Neural progenitor cell (in vitro differentiated cells): ENCODE results near the gene PTTG1IP. TPM values are rescaled to one million over a fixed set of nuclear protein-coding genes. Genes with fewer than 3 reads are reported as not detected.
"Not testable (repeated sequence)": the region's sequence is repeated elsewhere in the genome, so short reads cannot be mapped to it uniquely, and the experiment has no call there.

Experiments
- DNase-seq: peaks from one replicate; pipeline ENCODE4 v3.0.0-alpha.2; 2016; ENCODE audit warnings: low spot score
- H2AFZ ChIP-seq: fragments of 200-600 bp; sonication (generic); replicated peaks from 2 replicates; pipeline ENCODE4 v1.6.1; 2016; ENCODE audit warnings: antibody characterized with exemption
- H3F3A ChIP-seq: fragments of 200-600 bp; sonication (generic); 2 replicates; pipeline ENCODE4 v1.6.1; 2016; ENCODE audit warnings: antibody characterized with exemption, low read depth
- H3K27ac ChIP-seq: fragments of 200-600 bp; sonication (generic); 2 replicates; pipeline ENCODE4 v1.5.1; 2016; ENCODE audit warnings: mild to moderate bottlenecking
- H3K27me3 ChIP-seq: fragments of 200-600 bp; sonication (generic); 2 replicates; pipeline ENCODE4 v1.6.1; 2016; ENCODE audit warnings: mild to moderate bottlenecking, moderate library complexity
- H3K36me3 ChIP-seq: fragments of 200-600 bp; sonication (generic); 2 replicates; pipeline ENCODE4 v1.5.1; 2016
- H3K4me1 ChIP-seq: fragments of 200-600 bp; sonication (generic); 2 replicates; pipeline ENCODE4 v1.6.1; 2016; ENCODE audit warnings: mixed run types
- H3K4me2 ChIP-seq: fragments of 200-600 bp; sonication (generic); 2 replicates; pipeline ENCODE4 v1.6.1; 2016
- H3K4me3 ChIP-seq: fragments of 200-600 bp; sonication (generic); 2 replicates; pipeline ENCODE4 v1.5.1; 2016
- H3K79me2 ChIP-seq: fragments of 200-600 bp; sonication (generic); 2 replicates; pipeline ENCODE4 v1.6.1; 2016; ENCODE audit warnings: low read depth
- H3K9ac ChIP-seq: fragments of 200-600 bp; sonication (generic); 2 replicates; pipeline ENCODE4 v1.6.1; 2016
- H3K9me3 ChIP-seq: fragments of 200-600 bp; sonication (generic); 2 replicates; pipeline ENCODE4 v1.5.1; 2016; ENCODE audit warnings: low read depth
- H4K20me1 ChIP-seq: fragments of 200-600 bp; sonication (generic); 2 replicates; pipeline ENCODE4 v1.6.1; 2016; ENCODE audit warnings: low read depth
- H3K27ac Mint-ChIP-seq: 3 replicates; pipeline ENCODE4 v1.8.0; 2021; ENCODE audit warnings: mixed read lengths
- H3K27me3 Mint-ChIP-seq: 2 replicates; pipeline ENCODE4 v1.8.0; 2022; ENCODE audit warnings: low read depth, mild to moderate bottlenecking, inconsistent platforms, moderate library complexity, mixed read lengths; ENCODE audit not compliant: insufficient read depth
- H3K36me3 Mint-ChIP-seq: 3 replicates; pipeline ENCODE4 v1.8.0; 2021; ENCODE audit warnings: mixed read lengths
- H3K4me1 Mint-ChIP-seq: 3 replicates; pipeline ENCODE4 v1.8.0; 2021; ENCODE audit warnings: mixed read lengths
- H3K4me3 Mint-ChIP-seq: 3 replicates; pipeline ENCODE4 v1.8.0; 2021; ENCODE audit warnings: mild to moderate bottlenecking, moderate library complexity, mixed read lengths
- H3K9me3 Mint-ChIP-seq: 3 replicates; pipeline ENCODE4 v1.8.0; 2020; ENCODE audit warnings: mixed read lengths
- EZH2 ChIP-seq: fragments of 200-600 bp; sonication (generic); IDR thresholded peaks from 2 replicates; pipeline ENCODE4 v1.6.1; 2017; ENCODE audit warnings: antibody characterized with exemption, mild to moderate bottlenecking, moderate library complexity
- EZH2phosphoT487 ChIP-seq: fragments of 200-600 bp; sonication (generic); IDR thresholded peaks from 2 replicates; pipeline ENCODE4 v1.6.1; 2017; ENCODE audit warnings: antibody characterized with exemption
- total RNA-seq: library from RNA; depleted of rRNA; stranded (reverse); fragments of >200 nt; gene quantifications from 2 replicates; pipeline ENCODE4 v1.2.3, GENCODE V29; 2015; ENCODE audit warnings: low replicate concordance
- TF ChIP-seq, protein P1 (sequence below): fragments of 200-600 bp; sonication (generic); IDR thresholded peaks from 2 replicates; pipeline ENCODE4 v1.5.1; 2017; ENCODE audit warnings: antibody characterized with exemption, mild to moderate bottlenecking

Gene PTTG1IP
- total RNA-seq, 1 donor from 2014 or later: 162 TPM

DNA sequence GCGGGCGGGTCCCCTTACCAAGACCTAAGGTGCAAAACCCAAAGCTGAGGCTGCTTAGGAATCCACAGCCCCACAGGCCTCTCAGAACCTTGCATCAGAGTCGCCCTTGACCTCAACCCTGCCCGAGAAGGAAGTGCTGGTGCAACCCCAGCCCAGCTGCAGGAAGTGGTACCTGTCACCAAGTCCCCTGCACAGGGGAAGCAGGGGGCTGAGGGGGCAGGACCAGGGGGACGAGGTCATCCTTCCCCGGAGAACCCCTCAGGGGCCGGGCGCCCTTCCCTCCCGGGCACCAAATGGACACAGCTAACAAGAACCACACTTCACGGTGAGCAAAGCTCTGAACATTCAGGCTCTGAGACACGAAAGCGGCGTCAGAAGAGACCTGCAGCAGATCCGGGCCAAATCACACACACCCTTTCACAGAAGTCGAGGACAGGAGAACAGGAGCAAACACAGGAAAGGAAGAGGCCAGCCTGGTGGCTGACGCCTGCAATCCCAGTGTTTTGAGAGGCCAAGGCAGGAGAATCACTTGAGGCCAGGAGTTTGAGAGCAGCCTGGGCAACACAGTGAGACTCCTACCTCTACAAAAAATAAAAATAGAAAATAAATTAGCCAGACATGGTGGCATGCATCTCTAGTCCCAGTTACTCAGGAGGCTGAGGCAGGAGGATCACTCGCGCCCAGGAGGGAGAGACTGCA is 40.8 kb upstream of the PTTG1IP start:
- DNase-seq: no peak
- Mint-ChIP-seq H3K27ac (no peak overlapping the region), H3K4me1 (peaks cover 2% of the 10 kb centered on the region), H3K27me3 (peaks cover 10% of the 10 kb centered on the region), H3K9me3 (no peaks in the 10 kb centered on the region), H3K36me3 (no peaks in the 10 kb centered on the region), H3K4me3 (no peak overlapping the region)
- Histone ChIP-seq H3K27ac (no peak overlapping the region), H3K9ac (no peak overlapping the region), H3K4me3 (no peak overlapping the region), H2AFZ (no peak overlapping the region), H3K4me1 (no peaks in the 10 kb centered on the region), H3K9me3 (no peaks in the 10 kb centered on the region), H3F3A (no peaks in the 10 kb centered on the region), H3K36me3 (no peaks in the 10 kb centered on the region), H3K79me2 (no peaks in the 10 kb centered on the region), H4K20me1 (no peaks in the 10 kb centered on the region), H3K27me3 (peaks cover 23% of the 10 kb centered on the region), H3K4me2 (no peak overlapping the region)
- TF ChIP-seq, protein P1, sequence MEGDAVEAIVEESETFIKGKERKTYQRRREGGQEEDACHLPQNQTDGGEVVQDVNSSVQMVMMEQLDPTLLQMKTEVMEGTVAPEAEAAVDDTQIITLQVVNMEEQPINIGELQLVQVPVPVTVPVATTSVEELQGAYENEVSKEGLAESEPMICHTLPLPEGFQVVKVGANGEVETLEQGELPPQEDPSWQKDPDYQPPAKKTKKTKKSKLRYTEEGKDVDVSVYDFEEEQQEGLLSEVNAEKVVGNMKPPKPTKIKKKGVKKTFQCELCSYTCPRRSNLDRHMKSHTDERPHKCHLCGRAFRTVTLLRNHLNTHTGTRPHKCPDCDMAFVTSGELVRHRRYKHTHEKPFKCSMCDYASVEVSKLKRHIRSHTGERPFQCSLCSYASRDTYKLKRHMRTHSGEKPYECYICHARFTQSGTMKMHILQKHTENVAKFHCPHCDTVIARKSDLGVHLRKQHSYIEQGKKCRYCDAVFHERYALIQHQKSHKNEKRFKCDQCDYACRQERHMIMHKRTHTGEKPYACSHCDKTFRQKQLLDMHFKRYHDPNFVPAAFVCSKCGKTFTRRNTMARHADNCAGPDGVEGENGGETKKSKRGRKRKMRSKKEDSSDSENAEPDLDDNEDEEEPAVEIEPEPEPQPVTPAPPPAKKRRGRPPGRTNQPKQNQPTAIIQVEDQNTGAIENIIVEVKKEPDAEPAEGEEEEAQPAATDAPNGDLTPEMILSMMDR: no peak
- TF ChIP-seq EZH2phosphoT487 (no peak), EZH2 (no peak)

DNA sequence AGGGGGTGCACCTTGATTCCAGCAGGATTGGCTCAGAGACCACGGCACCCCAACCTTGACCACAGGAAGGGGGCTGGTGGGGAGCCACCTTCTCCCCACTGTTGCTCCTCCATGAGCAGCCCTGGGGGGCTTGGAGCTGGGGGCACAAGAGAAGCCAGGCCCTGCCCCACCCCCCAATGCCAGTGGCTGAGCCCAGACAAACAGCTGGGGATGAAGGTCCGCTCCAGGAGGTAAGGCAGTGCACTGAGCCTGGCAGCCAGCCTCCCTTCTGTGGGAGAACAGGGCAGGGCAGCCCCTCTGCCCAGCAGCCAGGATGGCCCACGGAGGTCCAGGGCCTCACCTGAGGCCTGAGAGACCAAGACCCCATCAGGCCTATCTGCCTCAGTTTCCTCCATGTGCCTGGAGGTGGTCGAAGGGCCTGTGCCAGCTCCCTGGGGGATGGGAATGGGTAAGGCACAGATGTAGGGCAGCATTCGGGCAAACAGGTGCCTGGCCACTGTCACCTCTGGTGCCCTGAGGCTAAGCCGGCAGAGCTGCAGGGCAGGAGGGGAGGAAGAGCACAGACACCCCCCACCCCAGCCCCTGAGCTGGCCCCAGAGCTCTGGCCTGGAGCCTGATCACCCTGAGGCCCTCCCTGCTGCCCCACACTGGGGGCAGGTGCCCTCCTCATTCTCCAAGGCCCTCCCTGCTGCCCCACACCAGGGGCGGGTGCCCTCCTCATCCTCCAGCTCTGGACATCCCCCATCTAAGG is 40.1 kb upstream of the PTTG1IP start:
- Mint-ChIP-seq H3K4me3 (no peak overlapping the region), H3K9me3 (no peaks in the 10 kb centered on the region)

DNA sequence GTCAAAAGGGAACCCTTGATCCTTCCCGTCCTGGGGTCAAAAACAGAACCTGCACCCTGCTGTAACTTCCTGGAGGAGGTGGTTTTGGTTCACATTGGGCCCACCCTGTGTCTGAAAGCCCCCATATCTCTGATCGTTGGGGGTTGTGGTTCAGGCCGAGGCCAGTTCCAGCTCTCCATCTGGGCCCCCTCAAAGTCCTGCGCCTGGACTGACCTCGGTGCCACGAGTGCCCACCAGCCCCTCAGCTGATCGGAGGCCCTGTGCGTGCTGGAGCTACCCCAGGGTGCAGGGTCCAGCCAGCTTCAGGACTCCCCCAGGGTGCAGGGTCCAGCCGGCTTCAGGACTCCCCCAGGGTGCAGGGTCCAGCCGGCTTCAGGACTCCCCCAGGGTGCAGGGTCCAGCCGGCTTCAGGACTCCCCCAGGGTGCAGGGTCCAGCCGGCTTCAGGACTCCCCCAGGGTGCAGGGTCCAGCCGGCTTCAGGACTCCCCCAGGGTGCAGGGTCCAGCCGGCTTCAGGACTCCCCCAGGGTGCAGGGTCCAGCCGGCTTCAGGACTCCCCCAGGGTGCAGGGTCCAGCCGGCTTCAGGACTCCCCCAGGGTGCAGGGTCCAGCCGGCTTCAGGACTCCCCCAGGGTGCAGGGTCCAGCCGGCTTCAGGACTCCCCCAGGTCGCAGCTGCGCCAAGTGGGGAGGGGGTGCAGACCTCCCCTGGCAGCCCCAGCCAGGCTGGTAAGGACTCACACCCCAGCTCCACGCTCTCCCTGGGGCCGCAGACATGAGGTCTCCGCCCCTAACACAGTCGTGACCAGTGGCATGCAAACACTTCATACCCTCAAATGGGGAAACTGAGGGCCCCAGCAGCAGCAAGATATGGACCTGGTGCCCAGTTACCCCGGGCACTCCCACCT is 39.3 kb upstream of the PTTG1IP start:
- not testable (repeated sequence) for H3K9me3 Mint-ChIP-seq, H3K27me3 ChIP-seq, H3K36me3 ChIP-seq, H4K20me1 ChIP-seq, H3K4me3 ChIP-seq, H3K9me3 ChIP-seq, H3K9ac ChIP-seq, H3F3A ChIP-seq, H3K4me2 ChIP-seq, H2AFZ ChIP-seq, DNase-seq, H3K4me1 Mint-ChIP-seq, H3K79me2 ChIP-seq, H3K27ac ChIP-seq, H3K36me3 Mint-ChIP-seq, H3K4me3 Mint-ChIP-seq, H3K27me3 Mint-ChIP-seq, H3K4me1 ChIP-seq
- peak overlapping the region; percentile 57 for H3K27ac Mint-ChIP-seq

More for the DNA sequence above, 40.1 kb upstream of the PTTG1IP start:
- peak overlapping the region; percentile 57 for H3K27ac Mint-ChIP-seq
- H3K4me3 ChIP-seq: no peak overlapping the region
- no peak overlapping the region for H2AFZ ChIP-seq
- no peaks in the 10 kb centered on the region for H3K4me1 ChIP-seq
- no peaks in the 10 kb centered on the region for H3F3A ChIP-seq
- H3K27me3 Mint-ChIP-seq: peaks cover 7% of the 10 kb centered on the region
- TF ChIP-seq EZH2: no peak
- TF ChIP-seq, protein P1: no peak
- no peak for TF ChIP-seq EZH2phosphoT487
- no peak for DNase-seq
- H3K36me3 Mint-ChIP-seq: no peaks in the 10 kb centered on the region
- no peaks in the 10 kb centered on the region for H3K36me3 ChIP-seq
- H3K4me1 Mint-ChIP-seq: peaks cover 4% of the 10 kb centered on the region
- H3K9ac ChIP-seq: no peak overlapping the region
- H3K27me3 ChIP-seq: peaks cover 16% of the 10 kb centered on the region
- H3K79me2 ChIP-seq: no peaks in the 10 kb centered on the region
- no peak overlapping the region for H3K27ac ChIP-seq
- no peaks in the 10 kb centered on the region for H3K9me3 ChIP-seq
- H3K4me2 ChIP-seq: no peak overlapping the region
- no peaks in the 10 kb centered on the region for H4K20me1 ChIP-seq
